Stimulated activated naive B cell treated with anti-CD40 and anti-IgM and Interleukin-4, amounts not matched to agents 10 μg/mL and 1 μg/mL and 100 μg/mL, for 72 hours (primary cell): ENCODE results near the gene CCDC69.
"Not testable (repeated sequence)": the region's sequence is repeated elsewhere in the genome, so short reads cannot be mapped to it uniquely, and the experiment has no call there.

Source experiments
- ATAC-seq, 2 donors: fragments of 150-1000 bp; cut with Tn5 transposase; replicated peaks; 2 replicates each; pipeline ENCODE4 v1.10.0; 2021; ENCODE audit warnings: moderate library complexity in 1 of 2
- DNase-seq: peaks from one replicate; pipeline ENCODE4 v3.0.0; 2021
- H3K27ac Mint-ChIP-seq: one replicate; pipeline ENCODE4 v1.8.0; 2022; ENCODE audit warnings: mild to moderate bottlenecking, mixed read lengths
- H3K27me3 Mint-ChIP-seq, 2 donors: one replicate each; pipeline ENCODE4 v1.8.0; 2022; ENCODE audit warnings: mixed read lengths in 2 of 2
- H3K36me3 Mint-ChIP-seq, 2 donors: one replicate each; pipeline ENCODE4 v1.8.0; 2022; ENCODE audit warnings: mixed read lengths in 2 of 2, mild to moderate bottlenecking in 1 of 2
- H3K4me1 Mint-ChIP-seq, 2 donors: one replicate each; pipeline ENCODE4 v1.8.0; 2022; ENCODE audit warnings: mixed read lengths in 2 of 2, mild to moderate bottlenecking in 1 of 2
- H3K4me3 Mint-ChIP-seq, 2 donors: one replicate each; pipeline ENCODE4 v1.8.0; 2022; ENCODE audit warnings: mild to moderate bottlenecking in 2 of 2, mixed read lengths in 2 of 2, moderate library complexity in 1 of 2
- H3K9me3 Mint-ChIP-seq, 2 donors: one replicate each; pipeline ENCODE4 v1.8.0; 2022; ENCODE audit warnings: mixed read lengths in 2 of 2, mild to moderate bottlenecking in 1 of 2

The CCDC69 gene

GRCh38 chr5:151223447-151224264 is at the start of gene CCDC69:
Gene CCDC69, minus strand, starts transcription at chr5:151224092. Its CDS starts 122 bp downstream, at chr5:151223970.
- Mint-ChIP-seq H3K9me3 (no peaks in the 10 kb centered on the region), H3K4me1 (peaks cover 45 to 74% of the 10 kb centered on the region in 2 donors), H3K27me3 (no peaks in the 10 kb centered on the region), H3K4me3 (peak within 1 kb of the TSS; percentile 85 to 89), H3K27ac (peak within 1 kb of the TSS; percentile 89), H3K36me3 (peaks cover 25 to 26% of the 10 kb centered on the region in 2 donors)
- DNase-seq (peak; percentile 54), ATAC-seq (peak; percentile 77 to 78)

GRCh38 chr5:151271336-151271735 is 47.4 kb upstream of the CCDC69 start:
- Mint-ChIP-seq H3K9me3 (no peaks in the 10 kb centered on the region), H3K36me3 (peaks cover 27 to 30% of the 10 kb centered on the region in 2 donors), H3K4me3 (no peak overlapping the region), H3K27me3 (no peaks in the 10 kb centered on the region), H3K4me1 (peaks cover 6 to 9% of the 10 kb centered on the region in 2 donors), H3K27ac (no peak overlapping the region)
- no peak for ATAC-seq
- DNase-seq: no peak

GRCh38 chr5:151270599-151270998 is 46.7 kb upstream of the CCDC69 start:
- DNase-seq (peak; percentile 53), ATAC-seq (peak; percentile 98)
- no peak overlapping the region for H3K27ac Mint-ChIP-seq
- H3K9me3 Mint-ChIP-seq: no peaks in the 10 kb centered on the region
- H3K4me3 Mint-ChIP-seq: no peak overlapping the region
- peaks cover 30 to 33% of the 10 kb centered on the region in 2 donors for H3K36me3 Mint-ChIP-seq
- no peaks in the 10 kb centered on the region for H3K27me3 Mint-ChIP-seq
- H3K4me1 Mint-ChIP-seq: peaks cover 6 to 9% of the 10 kb centered on the region in 2 donors

GRCh38 chr5:151267491-151268260 is 43.8 kb upstream of the CCDC69 start:
- Mint-ChIP-seq H3K4me3 (no peak overlapping the region), H3K9me3 (no peaks in the 10 kb centered on the region), H3K27me3 (no peaks in the 10 kb centered on the region), H3K27ac (peak overlapping the region; percentile 14), H3K4me1 (peaks cover 22 to 30% of the 10 kb centered on the region in 2 donors), H3K36me3 (peaks cover 54 to 57% of the 10 kb centered on the region in 2 donors)
- ATAC-seq (no peak), DNase-seq (no peak)

- peaks cover 37 to 48% of the 10 kb centered on the region in 2 donors for H3K4me1 Mint-ChIP-seq
- ATAC-seq: peak; percentile 86 to 95
These were observed 40.2 kb upstream of the CCDC69 start for GRCh38 chr5:151264113-151264512.

GRCh38 chr5:151262532-151262931 is 38.6 kb upstream of the CCDC69 start:
- ATAC-seq: no peak
- no peaks in the 10 kb centered on the region for H3K27me3 Mint-ChIP-seq
- H3K4me3 Mint-ChIP-seq: no peak overlapping the region
- peaks cover 53 to 59% of the 10 kb centered on the region in 2 donors for H3K4me1 Mint-ChIP-seq
- peaks cover 68 to 79% of the 10 kb centered on the region in 2 donors for H3K36me3 Mint-ChIP-seq
- no peak overlapping the region for H3K27ac Mint-ChIP-seq
- no peaks in the 10 kb centered on the region for H3K9me3 Mint-ChIP-seq
- DNase-seq: no peak

More at GRCh38 chr5:151264113-151264512, 40.2 kb upstream of the CCDC69 start:
- Mint-ChIP-seq H3K4me3 (peak overlapping the region in 1 of 2 donors; percentile 61), H3K27me3 (no peaks in the 10 kb centered on the region), H3K27ac (peak overlapping the region; percentile 90), H3K9me3 (no peaks in the 10 kb centered on the region), H3K36me3 (peaks cover 68 to 78% of the 10 kb centered on the region in 2 donors)
- DNase-seq: no peak

- no peak overlapping the region for H3K4me3 Mint-ChIP-seq
- peak overlapping the region; percentile 97 for H3K27ac Mint-ChIP-seq
- ATAC-seq (no peak), DNase-seq (no peak)
- H3K4me1 Mint-ChIP-seq: peaks cover 65 to 79% of the 10 kb centered on the region in 2 donors
- no peaks in the 10 kb centered on the region for H3K9me3 Mint-ChIP-seq
- H3K27me3 Mint-ChIP-seq: no peaks in the 10 kb centered on the region
- H3K36me3 Mint-ChIP-seq: peaks cover 59 to 75% of the 10 kb centered on the region in 2 donors
These were observed 36.0 kb upstream of the CCDC69 start for GRCh38 chr5:151259931-151260330.

- H3K4me1 Mint-ChIP-seq: peaks cover 56 to 79% of the 10 kb centered on the region in 2 donors
- peaks cover 49 to 65% of the 10 kb centered on the region in 2 donors for H3K36me3 Mint-ChIP-seq
- peak overlapping the region; percentile 97 for H3K27ac Mint-ChIP-seq
- no peaks in the 10 kb centered on the region for H3K27me3 Mint-ChIP-seq
- H3K9me3 Mint-ChIP-seq: no peaks in the 10 kb centered on the region
- ATAC-seq (peak; percentile 13 to 16), DNase-seq (no peak)
- peak overlapping the region; percentile 75 to 81 for H3K4me3 Mint-ChIP-seq
These were observed 34.9 kb upstream of the CCDC69 start for GRCh38 chr5:151258816-151259215.

- H3K27me3 Mint-ChIP-seq: no peaks in the 10 kb centered on the region
- DNase-seq (no peak), ATAC-seq (peak; percentile 51 to 53)
- peak overlapping the region; percentile 75 to 81 for H3K4me3 Mint-ChIP-seq
- H3K4me1 Mint-ChIP-seq: peaks cover 50 to 76% of the 10 kb centered on the region in 2 donors
- peaks cover 43 to 63% of the 10 kb centered on the region in 2 donors for H3K36me3 Mint-ChIP-seq
- no peaks in the 10 kb centered on the region for H3K9me3 Mint-ChIP-seq
- peak overlapping the region; percentile 97 for H3K27ac Mint-ChIP-seq
These were observed 34.3 kb upstream of the CCDC69 start for GRCh38 chr5:151258201-151258611.

- H3K4me3 Mint-ChIP-seq: peak overlapping the region; percentile 75 to 81
These were observed 33.9 kb upstream of the CCDC69 start for GRCh38 chr5:151257731-151258181.

GRCh38 chr5:151255621-151256286 is 31.9 kb upstream of the CCDC69 start:
- DNase-seq: peak; percentile 58
- peak overlapping the region; percentile 95 to 97 for H3K4me3 Mint-ChIP-seq
- no peaks in the 10 kb centered on the region for H3K27me3 Mint-ChIP-seq
- H3K27ac Mint-ChIP-seq: peak overlapping the region; percentile 93
- peaks cover 48 to 72% of the 10 kb centered on the region in 2 donors for H3K4me1 Mint-ChIP-seq
- peaks cover 30 to 44% of the 10 kb centered on the region in 2 donors for H3K36me3 Mint-ChIP-seq
- no peaks in the 10 kb centered on the region for H3K9me3 Mint-ChIP-seq
- ATAC-seq: peak; percentile 51 to 55

More at GRCh38 chr5:151257731-151258181, 33.9 kb upstream of the CCDC69 start:
- DNase-seq (peak; percentile 61), ATAC-seq (peak; percentile 55 to 62)
- Mint-ChIP-seq H3K27me3 (no peaks in the 10 kb centered on the region), H3K9me3 (no peaks in the 10 kb centered on the region), H3K27ac (peak overlapping the region; percentile 97), H3K36me3 (peaks cover 40 to 60% of the 10 kb centered on the region in 2 donors), H3K4me1 (peaks cover 50 to 72% of the 10 kb centered on the region in 2 donors)

GRCh38 chr5:151254990-151255389 is 31.1 kb upstream of the CCDC69 start:
- peaks cover 55 to 79% of the 10 kb centered on the region in 2 donors for H3K4me1 Mint-ChIP-seq
- H3K4me3 Mint-ChIP-seq: peak overlapping the region; percentile 95 to 97

GRCh38 chr5:151254556-151254955 is 30.7 kb upstream of the CCDC69 start:
- no peak for ATAC-seq
- Mint-ChIP-seq H3K36me3 (peaks cover 28 to 47% of the 10 kb centered on the region in 2 donors), H3K27ac (peak overlapping the region; percentile 95), H3K27me3 (no peaks in the 10 kb centered on the region), H3K9me3 (no peaks in the 10 kb centered on the region), H3K4me3 (peak overlapping the region; percentile 95 to 97), H3K4me1 (peaks cover 53 to 75% of the 10 kb centered on the region in 2 donors)
- no peak for DNase-seq

More at GRCh38 chr5:151254990-151255389, 31.1 kb upstream of the CCDC69 start:
- not testable (repeated sequence) for DNase-seq, H3K27me3 Mint-ChIP-seq, ATAC-seq, H3K9me3 Mint-ChIP-seq
- peaks cover 30 to 51% of the 10 kb centered on the region in 2 donors for H3K36me3 Mint-ChIP-seq
- H3K27ac Mint-ChIP-seq: peak overlapping the region; percentile 95
